Raji (cell line): ENCODE measurements around the gene PRR14L.

Experiments used
- POLR2A ChIP-seq: IDR thresholded peaks from 2 replicates; pipeline ENCODE4 v1.6.1; 2011; ENCODE audit warnings: low read depth, low read length, control low read depth; ENCODE audit not compliant: insufficient read depth

PRR14L gene

GRCh38 chr22:31715147-31715778 is 34.7 kb downstream of the PRR14L start:
- no peak for TF ChIP-seq POLR2A

- TF ChIP-seq POLR2A: no peak
These were observed 42.4 kb downstream of the PRR14L start for GRCh38 chr22:31707519-31707918.

DNA sequence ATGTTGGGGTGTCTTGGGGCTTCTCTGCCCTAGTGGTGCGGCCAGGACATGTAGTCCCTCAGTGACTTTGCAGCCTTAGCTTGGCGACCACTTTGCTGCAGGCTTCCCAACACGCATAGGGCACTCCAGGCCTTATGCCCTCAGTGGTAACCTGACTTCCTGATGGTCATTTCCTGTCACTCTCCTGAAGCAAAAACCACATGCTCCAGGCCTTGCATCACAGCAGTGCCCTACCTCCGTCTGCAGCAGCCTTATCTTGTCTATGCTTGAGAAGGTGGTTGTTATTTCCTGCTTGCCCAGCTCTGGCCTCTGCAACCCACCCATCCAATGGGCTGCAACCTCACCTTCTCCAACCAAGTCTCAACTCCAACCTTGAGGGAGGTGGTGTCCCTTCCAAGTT is 54.5 kb downstream of the PRR14L start:
- no peak for TF ChIP-seq POLR2A

GRCh38 chr22:31692186-31692886 is 57.6 kb downstream of the PRR14L start:
- TF ChIP-seq POLR2A: no peak

GRCh38 chr22:31691408-31691807 is 58.5 kb downstream of the PRR14L start:
- no peak for TF ChIP-seq POLR2A

GRCh38 chr22:31683181-31684105 is 66.5 kb downstream of the PRR14L start:
- no peak for TF ChIP-seq POLR2A

GRCh38 chr22:31682751-31683150 is 67.2 kb downstream of the PRR14L start:
- no peak for TF ChIP-seq POLR2A

- TF ChIP-seq POLR2A: no peak
These were observed 68.3 kb downstream of the PRR14L start for GRCh38 chr22:31681349-31682345.

DNA sequence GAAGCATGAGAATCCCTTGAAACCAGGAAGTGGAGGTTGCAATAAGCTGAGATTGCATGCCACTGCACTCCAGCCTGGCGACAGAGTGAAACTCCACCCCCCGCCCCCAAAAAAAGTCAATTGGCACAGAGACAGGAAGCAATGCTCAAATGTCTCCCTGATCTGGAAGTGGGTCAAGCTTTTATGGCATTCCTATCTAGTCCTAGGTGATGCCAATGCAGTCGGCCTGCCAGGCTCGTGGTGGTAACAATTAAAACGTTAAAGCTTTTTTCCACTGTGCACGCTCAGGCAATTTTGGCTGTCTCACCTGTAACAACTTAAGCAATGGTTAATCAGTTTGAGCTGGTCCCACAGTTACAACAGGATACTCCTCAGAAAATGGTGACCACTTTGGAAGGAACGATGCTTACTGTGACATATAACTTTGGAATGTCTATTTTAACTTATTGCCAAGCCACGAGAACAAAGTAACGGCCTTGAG is 69.0 kb downstream of the PRR14L start:
- no peak for TF ChIP-seq POLR2A

- no peak for TF ChIP-seq POLR2A
These were observed 71.2 kb downstream of the PRR14L start for GRCh38 chr22:31678748-31679147.

DNA sequence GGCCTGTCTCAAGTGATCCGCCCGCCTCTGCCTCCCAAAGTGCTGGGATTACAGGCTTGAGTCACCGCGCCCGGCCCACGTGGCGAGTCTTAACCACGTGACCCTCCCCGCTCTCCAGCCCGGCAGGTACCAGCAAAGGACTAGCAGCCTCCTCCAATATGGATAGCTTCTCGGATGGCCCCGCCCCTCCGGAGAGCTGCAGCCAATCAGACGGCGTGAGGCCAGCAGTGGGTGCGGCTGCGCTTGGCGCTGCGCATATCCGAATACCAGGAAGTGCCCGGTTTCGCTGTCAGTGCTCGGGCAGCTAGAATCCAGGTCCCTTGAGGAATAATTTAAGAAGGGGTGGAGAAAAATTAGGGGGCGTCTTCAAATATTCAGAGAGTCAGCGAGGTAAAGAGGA is 73.2 kb downstream of the PRR14L start:
- TF ChIP-seq POLR2A: peak; percentile 53; the same call in 1 of the 2 replicates

DNA sequence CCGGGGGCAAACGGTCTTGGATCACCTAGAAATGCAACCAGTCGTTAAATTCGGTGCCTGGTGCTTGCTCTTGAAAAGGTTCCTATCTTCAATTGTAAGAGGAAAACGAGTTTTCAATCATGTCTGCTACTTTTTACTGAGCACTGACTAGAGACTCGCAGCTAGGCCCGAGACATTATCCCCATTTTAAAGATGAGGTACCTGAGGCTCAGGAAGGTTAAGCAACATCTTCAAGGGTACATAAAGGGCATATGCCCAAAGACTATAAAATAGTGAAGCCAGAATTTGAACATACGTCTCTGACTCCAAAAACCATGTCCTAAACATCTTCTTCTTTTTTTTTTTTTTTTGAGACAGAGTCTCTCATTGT is 87.3 kb downstream of the PRR14L start:
- no peak for TF ChIP-seq POLR2A

GRCh38 chr22:31661851-31662667 is 87.9 kb downstream of the PRR14L start, which contains the start of gene PISD:
Gene PISD, minus strand, starts transcription at chr22:31662215. Its CDS starts 7 bp downstream, at chr22:31662208.
- TF ChIP-seq POLR2A: peak; percentile 95
